GM18502 (cell line): ENCODE results near the gene PLRG1.
"Not testable (repeated sequence)": the region's sequence is repeated elsewhere in the genome, so short reads cannot be mapped to it uniquely, and the experiment has no call there.

ENCODE experiments used
- ATAC-seq: cut with Tn5 transposase; IDR thresholded peaks from one replicate; pipeline ENCODE4 v1.9.1; 2021; ENCODE audit warnings: mild to moderate bottlenecking; ENCODE audit not compliant: unreplicated experiment, poor library complexity

The PLRG1 gene

DNA sequence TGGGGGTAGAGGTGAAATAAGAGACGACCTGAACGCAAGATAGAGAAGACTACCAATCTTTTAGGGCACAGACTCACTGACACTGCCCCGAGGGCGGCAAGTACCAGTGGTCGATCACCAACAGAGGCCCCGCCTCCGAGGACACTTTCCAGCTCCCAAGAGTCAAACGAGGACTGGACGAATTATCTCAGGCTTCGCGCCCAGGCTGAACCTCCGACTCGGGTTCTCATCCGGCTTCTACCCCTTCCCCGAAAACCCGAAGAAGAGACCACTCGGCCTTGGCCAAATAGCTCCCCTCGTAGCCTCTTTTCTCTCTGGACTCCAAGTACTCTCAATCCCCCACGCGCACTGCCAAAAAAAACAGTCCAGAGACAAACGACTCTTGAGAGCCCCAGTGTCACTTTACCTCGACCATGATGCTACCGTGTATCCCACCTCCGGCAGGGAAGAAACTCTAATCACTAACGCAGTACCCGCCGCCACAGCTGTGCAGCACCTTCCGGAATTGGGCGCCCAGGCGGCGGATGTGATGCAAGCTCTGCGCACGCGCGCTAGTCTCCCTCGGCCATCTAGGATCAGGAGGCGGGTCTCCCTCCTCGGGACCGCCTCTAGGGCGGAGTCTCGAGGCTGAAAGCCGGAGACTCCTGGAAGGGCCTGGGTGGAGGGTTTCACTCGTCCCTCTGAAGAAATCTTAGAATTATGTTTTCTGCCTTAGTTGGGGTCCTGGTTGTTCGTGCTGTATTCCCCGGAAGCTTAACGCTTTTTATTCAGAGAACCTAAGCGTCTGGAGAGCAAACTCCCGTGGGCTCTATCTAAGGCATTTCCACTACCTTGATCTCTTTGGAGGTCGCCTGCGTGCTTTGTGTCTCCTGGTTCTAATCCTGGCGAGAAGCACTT, at the start of gene PLRG1:
PLRG1 (minus strand) TSS at position 507 of the 897 bp plus-strand sequence; CDS start at position 415, 92 bp downstream.
- ATAC-seq: peak; percentile 97

GRCh38 chr4:154597798-154598774, 47.9 kb upstream of the PLRG1 start:
- ATAC-seq: no peak

- ATAC-seq: not testable (repeated sequence)
Measured at GRCh38 chr4:154597281-154597680, 47.1 kb upstream of the PLRG1 start.

DNA sequence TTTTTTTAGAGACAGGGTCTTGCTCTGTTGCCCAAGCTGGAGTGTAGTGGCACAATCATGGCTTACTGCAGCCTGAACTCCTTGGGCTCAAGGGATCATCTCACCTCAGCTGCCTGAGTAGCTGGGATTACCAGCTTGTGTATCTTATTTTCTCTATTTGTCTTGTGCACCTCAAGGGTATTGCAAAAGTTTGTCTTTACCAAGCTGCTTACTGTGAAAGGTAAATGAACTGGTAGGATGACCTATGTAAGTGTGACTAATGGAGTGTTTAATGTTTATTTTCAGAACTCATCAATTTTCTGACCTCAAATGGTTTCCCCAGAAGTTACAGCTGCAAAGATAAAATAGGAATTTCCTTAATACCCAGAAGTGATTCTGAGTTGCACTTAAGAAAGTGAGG, 45.6 kb upstream of the PLRG1 start:
- ATAC-seq: no peak

DNA sequence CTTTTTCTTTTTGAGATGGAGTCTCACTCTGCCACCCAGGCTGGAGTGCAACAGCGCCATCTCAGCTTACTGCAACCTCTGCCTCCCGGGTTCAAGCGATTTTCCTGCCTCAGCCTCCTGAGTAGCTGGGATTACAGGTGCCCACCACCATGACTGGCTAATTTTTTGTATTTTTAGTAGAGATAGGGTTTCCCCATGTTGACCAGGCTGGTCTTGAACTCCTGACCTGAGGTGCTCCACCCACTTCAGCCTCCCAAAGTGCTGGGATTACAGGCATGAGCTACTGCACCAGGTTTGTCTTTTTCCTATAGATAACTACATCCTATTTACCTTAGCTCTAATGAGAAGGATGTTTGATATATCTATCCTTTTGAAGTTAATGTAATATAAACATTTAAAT, 44.1 kb upstream of the PLRG1 start:
- ATAC-seq: not testable (repeated sequence)

- no peak for ATAC-seq
Measured at GRCh38 chr4:154593868-154594267, 43.7 kb upstream of the PLRG1 start.

GRCh38 chr4:154591890-154592289, 41.7 kb upstream of the PLRG1 start:
- no peak for ATAC-seq

- no peak for ATAC-seq
Measured at GRCh38 chr4:154590329-154591006, 40.3 kb upstream of the PLRG1 start, which contains the start of gene FGA. Gene FGA, minus strand, starts transcription at chr4:154590742. Its CDS starts 55 bp downstream, at chr4:154590687.

DNA sequence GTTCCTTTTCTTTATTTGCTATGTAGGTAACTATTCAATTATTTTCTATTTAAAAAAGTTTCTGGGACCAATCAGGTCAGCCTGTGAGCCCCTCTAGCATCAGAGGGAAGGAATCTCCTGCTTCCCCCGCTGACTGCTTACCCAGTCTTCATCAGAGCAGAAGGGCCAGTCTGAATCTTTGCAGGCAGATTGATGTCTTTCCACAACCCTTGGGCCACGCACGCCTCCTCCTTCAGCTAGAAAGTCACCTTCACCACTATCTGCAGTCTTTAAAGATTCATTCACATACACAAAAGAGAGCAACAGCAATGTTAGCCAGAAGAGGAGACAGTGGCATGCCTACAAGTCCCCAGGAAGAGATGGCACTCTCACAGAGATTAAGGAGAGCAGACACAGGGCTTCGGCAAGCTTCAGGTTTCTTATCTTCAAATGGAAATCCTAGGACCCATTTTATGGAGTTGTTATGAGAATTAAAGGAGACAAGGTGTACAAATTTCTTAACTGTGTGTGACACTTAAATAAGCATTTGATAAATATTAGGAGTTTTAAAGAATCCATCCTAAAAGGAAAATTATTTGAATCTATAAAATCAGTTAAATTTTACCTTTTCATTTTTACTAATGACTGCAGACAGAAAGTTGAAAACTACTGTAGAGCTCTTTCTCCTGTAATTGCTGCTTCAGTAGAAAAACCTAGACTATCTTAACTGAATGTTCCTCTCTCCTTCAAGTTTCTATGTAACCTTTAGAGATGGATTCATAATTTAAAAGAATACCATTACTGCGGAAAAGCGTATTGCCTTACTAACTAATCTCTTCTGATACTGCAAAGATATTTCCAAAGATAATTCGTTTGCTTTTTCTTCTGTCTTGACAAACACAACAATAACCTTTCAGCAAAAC, 39.3 kb upstream of the PLRG1 start:
- ATAC-seq: no peak

GRCh38 chr4:154588198-154588597, 38.0 kb upstream of the PLRG1 start:
- no peak for ATAC-seq

DNA sequence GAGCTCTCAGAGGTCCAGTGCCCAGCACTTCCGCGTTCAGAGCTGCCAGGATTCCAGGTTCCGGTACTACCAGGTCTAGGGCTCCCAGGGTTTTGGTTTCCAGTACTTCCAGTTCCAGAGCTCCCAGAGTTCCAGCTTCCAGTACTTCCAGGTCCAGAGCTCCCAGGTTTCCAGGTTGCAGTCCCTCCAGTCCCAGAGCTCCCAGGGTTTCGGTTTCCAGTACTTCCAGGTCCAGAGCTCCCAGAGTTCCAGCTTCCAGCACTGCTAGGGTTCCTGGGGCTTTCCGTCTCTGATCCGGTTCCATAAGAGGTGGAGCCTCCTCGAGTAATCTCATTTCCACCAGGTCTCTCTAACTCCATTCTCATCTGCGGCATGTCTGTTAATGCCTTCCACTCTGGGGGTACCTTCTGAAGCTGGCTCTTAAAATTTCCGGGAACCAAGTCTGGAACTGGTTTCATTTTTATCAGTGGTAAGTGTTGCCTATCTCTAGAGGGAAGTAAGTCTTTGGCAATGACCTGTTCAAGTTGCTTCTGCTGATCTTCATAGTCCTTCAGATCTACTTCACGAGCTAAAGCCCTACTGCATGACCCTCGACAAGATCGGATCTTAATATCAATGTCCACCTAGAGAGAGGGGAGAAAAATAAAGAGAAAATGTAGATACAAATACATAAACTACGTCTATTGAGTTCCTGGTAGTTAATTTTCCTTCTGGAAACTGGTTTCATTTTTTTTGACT, 36.3 kb upstream of the PLRG1 start:
- no peak for ATAC-seq

GRCh38 chr4:154585369-154586018, 35.3 kb upstream of the PLRG1 start:
- ATAC-seq: no peak

DNA sequence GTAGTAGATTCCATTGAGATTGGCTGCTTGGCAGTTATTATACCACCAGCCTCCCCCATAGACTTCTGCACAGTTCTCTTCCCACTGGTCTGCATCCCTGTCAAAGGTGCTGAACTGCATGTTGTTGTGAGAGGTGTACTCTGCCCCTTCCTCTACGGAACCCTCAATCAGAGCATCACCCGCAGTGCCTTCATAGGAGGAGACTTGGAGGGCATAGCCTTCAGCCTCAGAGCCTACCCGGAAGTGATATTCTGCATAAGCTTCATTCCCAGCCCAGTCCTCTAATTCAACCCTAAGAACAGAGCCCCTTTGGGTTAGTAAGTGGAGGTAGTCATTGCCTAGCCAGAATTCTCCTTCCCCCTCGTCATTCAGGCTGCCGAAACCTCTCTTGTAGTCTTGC, 34.1 kb upstream of the PLRG1 start:
- no peak for ATAC-seq

DNA sequence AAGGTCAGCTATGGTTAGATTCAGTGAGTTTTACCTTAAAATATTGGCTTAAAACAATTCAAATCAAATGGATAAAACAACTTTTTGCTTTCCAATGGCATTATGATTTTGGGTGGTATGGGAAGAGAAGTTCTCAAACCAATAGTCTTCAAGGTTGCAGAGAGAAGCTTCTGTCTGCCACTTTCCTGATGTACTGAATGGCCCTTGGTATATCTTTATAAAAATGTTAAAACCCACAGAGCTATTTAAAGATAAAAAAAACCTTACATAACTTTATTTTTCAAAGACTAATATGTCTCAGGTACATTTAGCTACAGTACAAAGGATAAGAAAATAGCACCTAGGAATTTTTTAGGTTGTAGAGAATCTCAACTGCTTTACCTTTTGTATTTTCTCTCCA, 33.5 kb upstream of the PLRG1 start:
- ATAC-seq: no peak

DNA sequence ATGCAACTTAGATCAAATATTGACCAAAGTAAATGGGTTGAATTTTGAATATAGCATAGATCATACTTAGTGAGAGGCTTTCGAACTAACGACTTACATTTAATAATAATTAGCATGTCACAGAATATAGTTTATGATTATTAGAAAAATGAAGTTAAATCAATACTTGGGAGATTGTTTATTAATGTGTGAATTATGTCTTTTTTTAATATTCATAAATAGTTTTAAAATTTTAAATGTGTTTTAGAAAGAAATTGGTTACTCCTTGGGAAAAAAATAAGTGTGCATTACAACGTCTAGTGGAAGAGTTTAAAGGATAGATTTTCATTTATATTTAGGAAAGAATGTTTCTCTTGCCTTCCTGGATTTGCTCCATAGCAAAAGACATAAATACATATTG, 33.0 kb upstream of the PLRG1 start:
- ATAC-seq: no peak

GRCh38 chr4:154582723-154583122, 32.5 kb upstream of the PLRG1 start:
- no peak for ATAC-seq

DNA sequence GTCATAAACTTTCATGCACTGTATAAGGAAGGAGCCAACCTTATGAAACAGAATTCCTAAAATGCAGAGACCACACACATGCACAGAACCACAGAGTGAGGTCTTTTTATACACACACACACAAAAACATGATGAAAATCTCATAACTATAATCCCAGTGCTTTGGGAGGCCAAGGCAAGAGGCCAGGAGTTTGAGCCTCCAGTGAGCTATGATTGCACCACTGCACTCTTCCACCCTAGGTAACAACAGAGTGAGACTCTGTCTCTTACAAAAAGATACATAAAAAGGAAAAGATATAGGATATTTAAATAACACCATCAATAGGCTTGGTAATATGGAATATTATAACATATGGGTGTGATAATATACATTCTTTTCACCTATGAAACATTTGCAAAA, 29.7 kb upstream of the PLRG1 start:
- ATAC-seq: no peak

- no peak for ATAC-seq
Measured at GRCh38 chr4:154578919-154579318, 28.7 kb upstream of the PLRG1 start.
